ENCODE results near the gene ZNF672. TPM values are rescaled to one million over a fixed set of nuclear protein-coding genes. Genes with fewer than 3 reads are reported as not detected.

The ZNF672 gene
- total and polyA plus RNA-seq, 2 of the 13 experiments (the other 11 are each of a cell fraction or from before 2014, with no cell fraction given): 17.2 to 22.9 TPM

- peak; percentile 30; the same call in 1 of the 2 replicates for TF ChIP-seq ZBTB10 (CRISPR knock-in tag; IDR thresholded peaks at IDR 0.05; ENCODE audit: borderline replicate concordance)
- TF ChIP-seq ZNF382 (CRISPR knock-in tag; IDR thresholded peaks at IDR 0.05; ENCODE audit: borderline replicate concordance): no peak
- no peak; the same call in 1 of the 2 replicates for TF ChIP-seq THYN1 (CRISPR knock-in tag; IDR thresholded peaks at IDR 0.05; ENCODE audit: borderline replicate concordance, low read depth)
- no peak for TF ChIP-seq CHD2 (IDR thresholded peaks at IDR 0.05; ENCODE audit: low read depth, low read length)
- TF ChIP-seq SP1 (IDR thresholded peaks at IDR 0.05): no peak
- peak; percentile 62; the same call in 1 of the 2 replicates for TF ChIP-seq SP1 (CRISPR knock-in tag; IDR thresholded peaks at IDR 0.05)
- TF ChIP-seq RARA (CRISPR knock-in tag; IDR thresholded peaks at IDR 0.05): 0 out of 2 replicates have a peak, but pooled peaks have one; percentile 54
- peak; percentile 58; the same call in 1 of the 2 replicates for TF ChIP-seq AHR (CRISPR knock-in tag; IDR thresholded peaks at IDR 0.05)
- no peak; the same call in 1 of the 2 replicates for TF ChIP-seq DPF2 (CRISPR knock-in tag; IDR thresholded peaks at IDR 0.05; ENCODE audit: borderline replicate concordance, low read depth)
- no peak for TF ChIP-seq ELK4 (CRISPR knock-in tag; IDR thresholded peaks at IDR 0.05; ENCODE audit: borderline replicate concordance)
- 0 out of 2 replicates have a peak, but pooled peaks have one; percentile 24 for TF ChIP-seq MED1 (CRISPR knock-in tag; IDR thresholded peaks at IDR 0.05)
- TF ChIP-seq HNRNPH1 (optimal IDR thresholded peaks at IDR 0.05; ENCODE audit: low read depth, low read length): no peak
- TF ChIP-seq PCBP1 (IDR thresholded peaks at IDR 0.05; ENCODE audit: borderline replicate concordance, low read depth, low read length): 0 out of 2 replicates have a peak, but pooled peaks have one; percentile 46
- peak; percentile 81 for TF ChIP-seq PATZ1 (CRISPR knock-in tag; IDR thresholded peaks at IDR 0.05)
- no peak; the same call in 1 of the 2 replicates for TF ChIP-seq BRD4 (CRISPR knock-in tag; IDR thresholded peaks at IDR 0.05)
- TF ChIP-seq ZNF280B (CRISPR knock-in tag; IDR thresholded peaks at IDR 0.05; ENCODE audit: borderline replicate concordance): peak; percentile 76; the same call in 1 of the 2 replicates
- 0 out of 2 replicates have a peak, but pooled peaks have one; percentile 54 for TF ChIP-seq MEIS1 (CRISPR knock-in tag; IDR thresholded peaks at IDR 0.05; ENCODE audit: borderline replicate concordance)
- peak; percentile 90 for TF ChIP-seq HNF4A (CRISPR knock-in tag; IDR thresholded peaks at IDR 0.05)
- TF ChIP-seq MIER3 (CRISPR knock-in tag; IDR thresholded peaks at IDR 0.05; ENCODE audit: borderline replicate concordance): peak; percentile 26; the same call in 1 of the 2 replicates
- TF ChIP-seq ZNF883 (CRISPR knock-in tag; IDR thresholded peaks at IDR 0.05; ENCODE audit: not compliant biosample characterization): peak; percentile 57
- no peak for TF ChIP-seq ZNF557 (CRISPR knock-in tag; IDR thresholded peaks at IDR 0.05)
Observed at GRCh38 chr1:248862998-248863881, 25.2 kb downstream of the ZNF672 start (continued).

All from HepG2 (cell line).